AG04449 (cell line): ENCODE data around the gene SCUBE2.

Experiments used
- CTCF ChIA-PET: fragments of 350-600 bp; formaldehyde crosslinking; extraction: SDS; loops from one replicate; lab custom pipeline; 2021; ENCODE audit warnings: antibody characterized with exemption; lab: Yijun Ruan, JAX
- POLR2A ChIA-PET: fragments of 400-600, 350-600 bp; formaldehyde crosslinking; extraction: SDS; loops from one replicate; lab custom pipeline; 2020; ENCODE audit warnings: antibody characterized with exemption, inconsistent platforms; lab: Yijun Ruan, JAX
- DNase-seq: peaks from one replicate; pipeline ENCODE4 v3.0.0-alpha.2; 2010; ENCODE audit warnings: low read depth, low spot score
- H3K4me3 ChIP-seq: 2 replicates; pipeline ENCODE4 v1.5.1; 2011; ENCODE audit warnings: low read depth, mild to moderate bottlenecking, control low read depth, low read length
- CTCF ChIP-seq: IDR thresholded peaks from one replicate; pipeline ENCODE4 v1.5.1; 2011; ENCODE audit warnings: mild to moderate bottlenecking, moderate library complexity, low read length, control low read depth, inconsistent platforms; ENCODE audit not compliant: insufficient read depth; ENCODE audit errors: missing control alignments

The SCUBE2 gene

DNA sequence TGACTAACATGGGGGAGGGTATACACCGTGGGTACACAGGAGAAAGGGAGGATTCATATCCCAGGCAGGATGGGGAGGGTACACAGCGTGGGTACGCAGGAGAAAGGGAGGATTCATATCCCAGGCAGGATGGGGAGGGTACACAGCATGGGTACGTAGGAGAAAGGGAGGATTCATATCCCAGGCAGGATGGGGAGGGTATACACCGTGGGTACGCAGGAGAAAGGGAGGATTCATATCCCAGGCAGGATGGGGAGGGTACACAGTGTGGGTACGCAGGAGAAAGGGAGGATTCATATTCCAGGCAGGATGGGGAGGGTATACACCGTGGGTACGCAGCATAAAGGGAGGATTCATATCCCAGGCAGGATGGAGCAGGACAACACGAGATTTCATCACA, 51.0 kb downstream of the SCUBE2 start:
- DNase-seq = no peak
- CTCF ChIA-PET = no interaction called here
- POLR2A ChIA-PET = no interaction called here
- no peak for TF ChIP-seq CTCF
- H3K4me3 ChIP-seq = no peak overlapping the region

GRCh38 chr11:9039863-9040262, 51.5 kb downstream of the SCUBE2 start:
- no peak overlapping the region for H3K4me3 ChIP-seq
- TF ChIP-seq CTCF = no peak
- DNase-seq = no peak
- ChIA-PET CTCF (interaction anchor here (0.7 to 1.9 kb wide), 3 partner anchors 8 to 25 kb away, joined by 3 to 7 read pairs (median 7); no protein-coding TSS in a partner anchor), POLR2A (interaction anchor here (0.6 kb wide), 1 partner anchor 344 kb away, joined by 3 read pairs; the partner anchor contains the start of gene IPO7)

GRCh38 chr11:9039198-9039597, 52.2 kb downstream of the SCUBE2 start:
- no peak for DNase-seq
- H3K4me3 ChIP-seq = no peak overlapping the region
- TF ChIP-seq CTCF = no peak
- ChIA-PET POLR2A (no interaction called here), CTCF (interaction anchor here (0.7 to 1.9 kb wide), 3 partner anchors 9 to 24 kb away, joined by 3 to 7 read pairs (median 7); no protein-coding TSS in a partner anchor)

DNA sequence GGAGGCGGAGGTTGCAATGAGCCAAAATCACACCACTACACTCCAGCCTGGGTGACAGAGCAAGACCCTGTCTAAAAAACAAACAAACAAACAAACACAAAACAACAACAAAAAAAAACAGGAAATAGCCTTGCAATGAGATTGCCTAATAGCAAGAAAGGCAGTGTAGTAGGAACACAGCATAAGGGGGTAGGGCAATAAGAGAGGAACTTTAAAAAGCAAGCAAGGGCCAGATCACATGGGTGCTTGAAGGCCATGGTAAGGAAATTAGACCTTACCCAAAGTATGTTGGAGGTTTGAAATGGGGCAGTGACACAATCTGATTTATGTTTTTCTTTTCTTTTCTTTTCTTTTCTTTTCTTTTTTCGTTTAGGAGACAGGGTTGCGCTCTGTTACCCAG, 52.9 kb downstream of the SCUBE2 start:
- TF ChIP-seq CTCF = no peak
- ChIA-PET POLR2A (no interaction called here), CTCF (interaction anchor here (1.0 to 1.9 kb wide), 4 partner anchors 9 to 24 kb away, joined by 3 to 7 read pairs (median 5); no protein-coding TSS in a partner anchor)
- no peak for DNase-seq
- no peak overlapping the region for H3K4me3 ChIP-seq

GRCh38 chr11:9037963-9038362, 53.4 kb downstream of the SCUBE2 start:
- no peak for DNase-seq
- CTCF ChIA-PET = interaction anchor here (1.0 to 1.2 kb wide), 2 partner anchors 9 to 13 kb away, joined by 3 read pairs; no protein-coding TSS in a partner anchor
- H3K4me3 ChIP-seq = no peak overlapping the region
- POLR2A ChIA-PET = no interaction called here
- no peak for TF ChIP-seq CTCF

DNA sequence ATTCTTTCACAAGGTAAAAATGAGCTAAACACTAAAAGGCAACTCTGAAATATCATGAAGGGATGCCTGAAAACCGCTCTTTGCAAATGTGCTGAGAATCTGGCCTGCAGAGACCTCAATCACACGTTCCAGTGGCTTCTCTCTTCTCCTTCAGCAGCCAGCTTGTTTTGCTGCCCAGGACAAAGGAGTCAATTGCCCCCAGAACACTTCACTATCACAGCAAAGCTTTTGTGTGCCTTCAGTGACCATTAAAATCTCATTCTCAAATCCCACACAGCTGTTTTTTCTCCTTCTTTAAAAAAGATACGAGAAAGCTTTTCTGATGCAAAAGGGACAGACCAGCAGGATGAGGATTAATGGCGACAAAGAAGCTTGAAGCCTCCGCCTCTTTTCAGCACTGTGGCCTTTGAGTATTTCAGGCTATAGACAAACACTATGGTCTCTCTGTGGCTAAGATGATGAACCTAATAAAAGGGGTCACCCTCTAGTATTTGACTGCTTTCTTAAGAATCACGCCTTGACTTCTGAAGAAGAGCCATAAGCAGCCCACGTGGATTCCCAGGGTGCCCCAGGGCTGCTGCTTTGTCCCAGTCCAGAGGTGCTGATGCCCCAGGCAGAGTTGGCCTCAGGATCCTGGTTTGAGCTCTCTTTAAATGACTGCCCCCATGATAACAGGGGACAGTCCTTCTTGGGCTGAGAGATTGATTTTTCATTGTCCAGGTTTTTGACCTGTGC, 54.2 kb downstream of the SCUBE2 start:
- CTCF ChIA-PET = interaction anchor here (0.7 to 1.7 kb wide), 7 partner anchors 9 to 101 kb away, joined by 3 to 6 read pairs (median 5); no protein-coding TSS in a partner anchor
- no peak for DNase-seq
- POLR2A ChIA-PET = interaction anchor here (0.6 kb wide), 1 partner anchor 763 kb away, joined by 3 read pairs; no protein-coding TSS in a partner anchor
- H3K4me3 ChIP-seq = no peak overlapping the region
- no peak for TF ChIP-seq CTCF
